KMS-11 (cell line): ENCODE results near the gene NPC2.

Experiments used
- H2AFZ ChIP-seq: fragments of 200-600 bp; sonication (generic); 2 replicates; pipeline ENCODE4 v1.6.1; 2016; ENCODE audit warnings: antibody characterized with exemption, mixed run types, low read depth
- H3K27ac ChIP-seq: fragments of 200-600 bp; sonication (generic); 2 replicates; pipeline ENCODE4 v1.6.1; 2016; ENCODE audit warnings: mild to moderate bottlenecking, mixed run types
- H3K27me3 ChIP-seq: fragments of 200-600 bp; sonication (generic); 2 replicates; pipeline ENCODE4 v1.6.1; 2017; ENCODE audit warnings: mild to moderate bottlenecking, low read depth, mixed run types, moderate library complexity; ENCODE audit not compliant: insufficient read depth
- H3K36me3 ChIP-seq: fragments of 200-600 bp; sonication (generic); 2 replicates; pipeline ENCODE4 v1.6.1; 2017; ENCODE audit warnings: mild to moderate bottlenecking, mixed run types; ENCODE audit not compliant: insufficient read depth
- H3K4me1 ChIP-seq: fragments of 200-600 bp; sonication (generic); 2 replicates; pipeline ENCODE4 v1.6.1; 2016; ENCODE audit warnings: mild to moderate bottlenecking, low read depth, mixed run types; ENCODE audit not compliant: poor library complexity, severe bottlenecking
- H3K4me2 ChIP-seq: fragments of 200-600 bp; sonication (generic); 2 replicates; pipeline ENCODE4 v1.7.0; 2016; ENCODE audit warnings: mild to moderate bottlenecking, mixed run types
- H3K4me3 ChIP-seq: fragments of 200-600 bp; sonication (generic); IDR thresholded peaks from 2 replicates; pipeline ENCODE4 v1.6.1; 2017; ENCODE audit warnings: low read depth, low read length, mixed read lengths; ENCODE audit not compliant: insufficient read depth
- H3K79me2 ChIP-seq: fragments of 200-600 bp; sonication (generic); 2 replicates; pipeline ENCODE4 v1.6.1; 2016; ENCODE audit warnings: low read depth, mixed run types; ENCODE audit not compliant: insufficient read depth
- H3K9ac ChIP-seq: fragments of 200-600 bp; sonication (generic); 2 replicates; pipeline ENCODE4 v1.6.1; 2016; ENCODE audit warnings: mild to moderate bottlenecking, mixed run types
- H4K20me1 ChIP-seq: fragments of 200-600 bp; sonication (generic); 2 replicates; pipeline ENCODE4 v1.6.1; 2016; ENCODE audit warnings: mild to moderate bottlenecking, mixed run types; ENCODE audit not compliant: insufficient read depth
- TF ChIP-seq, protein P1 (sequence below): fragments of 200-600 bp; sonication (generic); conservative IDR thresholded peaks from 2 replicates; pipeline ENCODE4 v1.6.1; 2017; ENCODE audit warnings: low read depth, mild to moderate bottlenecking, antibody characterized with exemption, low read length, moderate library complexity, mixed read lengths

NPC2 gene

GRCh38 chr14:74437496-74438053 lies 55.5 kb downstream of the NPC2 start:
- Histone ChIP-seq H4K20me1 (no peaks in the 10 kb centered on the region), H3K4me1 (no peaks in the 10 kb centered on the region), H3K27ac (no peak overlapping the region), H3K9ac (no peak overlapping the region), H3K79me2 (no peaks in the 10 kb centered on the region), H3K36me3 (no peaks in the 10 kb centered on the region), H2AFZ (no peak overlapping the region), H3K4me2 (no peak overlapping the region), H3K4me3 (no peak overlapping the region), H3K27me3 (no peaks in the 10 kb centered on the region)
- TF ChIP-seq, protein P1, sequence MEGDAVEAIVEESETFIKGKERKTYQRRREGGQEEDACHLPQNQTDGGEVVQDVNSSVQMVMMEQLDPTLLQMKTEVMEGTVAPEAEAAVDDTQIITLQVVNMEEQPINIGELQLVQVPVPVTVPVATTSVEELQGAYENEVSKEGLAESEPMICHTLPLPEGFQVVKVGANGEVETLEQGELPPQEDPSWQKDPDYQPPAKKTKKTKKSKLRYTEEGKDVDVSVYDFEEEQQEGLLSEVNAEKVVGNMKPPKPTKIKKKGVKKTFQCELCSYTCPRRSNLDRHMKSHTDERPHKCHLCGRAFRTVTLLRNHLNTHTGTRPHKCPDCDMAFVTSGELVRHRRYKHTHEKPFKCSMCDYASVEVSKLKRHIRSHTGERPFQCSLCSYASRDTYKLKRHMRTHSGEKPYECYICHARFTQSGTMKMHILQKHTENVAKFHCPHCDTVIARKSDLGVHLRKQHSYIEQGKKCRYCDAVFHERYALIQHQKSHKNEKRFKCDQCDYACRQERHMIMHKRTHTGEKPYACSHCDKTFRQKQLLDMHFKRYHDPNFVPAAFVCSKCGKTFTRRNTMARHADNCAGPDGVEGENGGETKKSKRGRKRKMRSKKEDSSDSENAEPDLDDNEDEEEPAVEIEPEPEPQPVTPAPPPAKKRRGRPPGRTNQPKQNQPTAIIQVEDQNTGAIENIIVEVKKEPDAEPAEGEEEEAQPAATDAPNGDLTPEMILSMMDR, result no peak

DNA sequence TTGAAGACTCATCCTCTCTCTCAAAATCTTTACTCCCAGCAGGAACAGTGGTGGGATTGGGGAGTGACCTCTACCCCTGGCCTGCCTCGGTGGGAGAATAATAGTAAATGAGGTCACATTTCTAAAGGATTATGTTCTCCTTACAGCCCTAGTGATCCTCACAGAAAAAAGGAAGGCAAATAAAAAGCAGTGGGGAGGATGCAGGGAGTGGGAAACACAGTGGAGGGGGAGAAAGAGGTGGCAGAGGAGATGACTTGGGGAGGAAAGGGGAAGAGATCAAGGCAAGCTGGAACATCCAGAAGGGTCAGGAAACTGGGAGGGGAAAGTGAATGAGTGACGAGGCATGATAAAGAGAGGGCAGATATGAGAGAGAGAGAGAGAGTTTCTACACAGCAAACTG lies 58.8 kb downstream of the NPC2 start:
- no peaks in the 10 kb centered on the region for H3K27me3 ChIP-seq

GRCh38 chr14:74429991-74430390 lies 63.1 kb downstream of the NPC2 start:
- H3K27ac ChIP-seq, result no peak overlapping the region
- H3K27me3 ChIP-seq, result peaks cover 2% of the 10 kb centered on the region; the same call in 1 of the 2 replicates
- no peak overlapping the region for H3K9ac ChIP-seq

More for the DNA sequence above, 58.8 kb downstream of the NPC2 start:
- Histone ChIP-seq H3K4me3 (no peak overlapping the region), H4K20me1 (no peaks in the 10 kb centered on the region), H3K79me2 (no peaks in the 10 kb centered on the region), H2AFZ (no peak overlapping the region), H3K27ac (no peak overlapping the region), H3K9ac (no peak overlapping the region), H3K4me2 (no peak overlapping the region), H3K36me3 (no peaks in the 10 kb centered on the region), H3K4me1 (no peaks in the 10 kb centered on the region)
- TF ChIP-seq, protein P1, result no peak

More at GRCh38 chr14:74429991-74430390, 63.1 kb downstream of the NPC2 start:
- TF ChIP-seq, protein P1, result no peak
- Histone ChIP-seq H4K20me1 (no peaks in the 10 kb centered on the region), H2AFZ (no peak overlapping the region), H3K4me2 (no peak overlapping the region), H3K4me1 (no peaks in the 10 kb centered on the region), H3K79me2 (no peaks in the 10 kb centered on the region), H3K4me3 (no peak overlapping the region), H3K36me3 (no peaks in the 10 kb centered on the region)
